ENCODE results near the gene OLA1.
A peak's percentile ranks its signal among the peaks of the same experiment; 100 is the strongest.

The OLA1 gene

GRCh38 chr2:174024524-174025270 is 223.6 kb downstream of the OLA1 start:
- H3K4me1 Mint-ChIP-seq (ENCODE audit: low read depth): peaks cover 28% of the 10 kb centered on the region
- no peak for DNase-seq
- H3K27ac Mint-ChIP-seq: peak overlapping the region; percentile 79
- H3K4me3 Mint-ChIP-seq: no peak overlapping the region
- no peaks in the 10 kb centered on the region for H3K27me3 Mint-ChIP-seq
- H3K9me3 Mint-ChIP-seq: peaks cover 4% of the 10 kb centered on the region
- no peaks in the 10 kb centered on the region for H3K36me3 Mint-ChIP-seq (ENCODE audit: low read depth)

- H3K27ac Mint-ChIP-seq: peak overlapping the region; percentile 79
- peaks cover 4% of the 10 kb centered on the region for H3K9me3 Mint-ChIP-seq
- H3K36me3 Mint-ChIP-seq (ENCODE audit: low read depth): no peaks in the 10 kb centered on the region
- no peaks in the 10 kb centered on the region for H3K27me3 Mint-ChIP-seq
- H3K4me1 Mint-ChIP-seq (ENCODE audit: low read depth): peaks cover 28% of the 10 kb centered on the region
- H3K4me3 Mint-ChIP-seq: no peak overlapping the region
- peak; percentile 58 for DNase-seq
These were observed 224.5 kb downstream of the OLA1 start for GRCh38 chr2:174023591-174024523.
